ENCODE data around the gene OR8B8.
A peak's percentile ranks its signal among the peaks of the same experiment; 100 is the strongest.

The OR8B8 gene, protein sequence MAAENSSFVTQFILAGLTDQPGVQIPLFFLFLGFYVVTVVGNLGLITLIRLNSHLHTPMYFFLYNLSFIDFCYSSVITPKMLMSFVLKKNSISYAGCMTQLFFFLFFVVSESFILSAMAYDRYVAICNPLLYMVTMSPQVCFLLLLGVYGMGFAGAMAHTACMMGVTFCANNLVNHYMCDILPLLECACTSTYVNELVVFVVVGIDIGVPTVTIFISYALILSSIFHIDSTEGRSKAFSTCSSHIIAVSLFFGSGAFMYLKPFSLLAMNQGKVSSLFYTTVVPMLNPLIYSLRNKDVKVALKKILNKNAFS

DNA sequence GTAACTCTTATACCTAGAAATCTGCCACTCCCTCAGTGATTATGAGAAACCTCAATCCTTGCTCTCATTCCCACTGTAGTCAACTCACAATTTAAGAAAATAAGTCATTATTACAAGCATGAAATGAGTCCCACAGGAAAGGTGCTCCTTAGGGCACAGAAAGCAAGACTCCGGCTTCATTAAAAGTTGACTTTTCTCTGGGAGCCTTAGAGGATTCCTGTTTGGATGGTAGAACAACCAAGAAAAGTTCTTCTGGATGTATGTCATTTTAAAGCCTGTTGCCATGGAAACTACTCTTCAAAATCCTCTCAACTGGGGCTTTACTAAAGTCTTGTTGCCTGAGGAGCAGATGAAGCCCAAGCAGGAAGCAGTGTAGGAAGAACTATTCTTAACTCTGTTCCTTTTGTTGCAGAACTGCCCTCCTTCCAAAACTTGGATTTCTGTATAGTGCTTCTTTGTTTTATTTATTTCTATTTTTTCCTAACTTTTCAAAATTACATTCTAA, at the start of gene OR8B8:
Gene OR8B8 (minus strand): TSS at position 51 of the 505 bp plus-strand sequence. CDS start 4,611 bp downstream, outside the sequence.
- TF ChIP-seq YY1 (IDR thresholded peaks at IDR 0.05; ENCODE audit: insufficient read depth, insufficient read length) = no peak
- TF ChIP-seq SUZ12 (IDR thresholded peaks at IDR 0.05; ENCODE audit: extremely low read depth, insufficient read depth, insufficient read length) = no peak
- no peak for TF ChIP-seq ZNF274 (IDR thresholded peaks at IDR 0.05; ENCODE audit: low read depth, low read length)
- Histone ChIP-seq H3K9ac (ENCODE audit: insufficient read length, low read depth) (no peak within 1 kb of the TSS), H3K4me1 (ENCODE audit: insufficient read depth, insufficient read length) (no peaks in the 10 kb centered on the region), H3K9me3 (ENCODE audit: insufficient read depth, low read length) (no peaks in the 10 kb centered on the region), H3K27me3 (ENCODE audit: insufficient read depth, insufficient read length) (no peaks in the 10 kb centered on the region), H3K36me3 (ENCODE audit: insufficient read depth, insufficient read length, low read length) (no peaks in the 10 kb centered on the region), H3K4me3 (ENCODE audit: insufficient read length, low read depth) (no peak within 1 kb of the TSS)
- no peak for DNase-seq (ENCODE audit: low read depth, low spot score)

DNA sequence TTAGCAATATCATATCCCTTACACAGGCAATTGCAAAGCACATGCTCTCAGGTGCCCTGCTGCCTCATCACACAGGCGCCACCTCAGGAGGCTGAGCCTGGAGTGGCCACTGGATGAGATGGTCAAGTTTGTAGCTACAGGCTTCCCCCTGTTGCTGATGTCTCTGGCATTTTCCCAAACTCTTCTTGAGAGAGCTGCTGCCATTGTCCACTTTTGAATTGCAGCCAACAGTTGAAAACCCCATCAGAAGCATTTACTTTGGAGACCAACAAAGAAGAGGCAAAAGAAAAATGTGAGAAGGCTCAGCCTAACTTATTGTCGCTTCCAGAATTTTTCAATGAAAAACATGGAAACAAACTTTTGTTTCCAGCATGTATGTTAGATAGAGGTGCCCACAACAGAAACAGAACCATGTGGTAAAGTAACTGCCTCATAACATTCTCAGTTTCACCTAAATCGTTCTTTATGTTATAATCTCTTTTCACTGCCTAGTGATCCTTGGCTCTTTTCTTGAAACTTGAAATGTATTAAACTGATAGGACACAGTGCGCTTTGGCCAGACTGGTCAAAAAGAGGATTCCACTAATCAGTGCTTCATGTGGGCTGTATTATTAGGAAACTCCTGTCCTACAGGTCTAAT, 47.6 kb upstream of the OR8B8 start:
- TF ChIP-seq YY1 (IDR thresholded peaks at IDR 0.05; ENCODE audit: insufficient read depth, insufficient read length) = no peak
- TF ChIP-seq ZNF274 (IDR thresholded peaks at IDR 0.05; ENCODE audit: low read depth, low read length) = no peak
- no peak for TF ChIP-seq SUZ12 (IDR thresholded peaks at IDR 0.05; ENCODE audit: extremely low read depth, insufficient read depth, insufficient read length)
- no peaks in the 10 kb centered on the region for H3K9me3 ChIP-seq (ENCODE audit: insufficient read depth, low read length)

DNA sequence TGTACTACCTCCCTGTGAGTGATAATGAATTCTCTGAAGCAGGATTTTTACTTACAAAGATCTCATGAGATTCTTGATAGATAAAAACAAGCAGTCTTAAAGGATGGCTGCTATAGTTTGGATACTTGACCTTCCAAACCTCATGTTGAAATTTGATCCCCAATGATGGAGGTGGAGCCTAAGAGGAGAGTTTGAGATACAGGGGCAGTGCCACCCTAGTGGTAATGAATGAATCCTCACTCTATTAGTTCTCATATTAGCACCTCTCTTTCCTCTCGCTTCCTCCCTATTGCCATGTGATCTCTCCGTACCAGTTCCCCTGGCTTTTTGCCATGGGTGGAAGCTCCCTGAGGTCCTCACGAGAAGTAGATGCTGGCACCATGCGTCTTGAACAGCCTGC, 37.9 kb upstream of the OR8B8 start:
- no peaks in the 10 kb centered on the region for H3K36me3 ChIP-seq (ENCODE audit: insufficient read depth, insufficient read length, low read length)
- no peak for TF ChIP-seq YY1 (IDR thresholded peaks at IDR 0.05; ENCODE audit: insufficient read depth, insufficient read length)
- TF ChIP-seq ZNF274 (IDR thresholded peaks at IDR 0.05; ENCODE audit: low read depth, low read length) = no peak
- TF ChIP-seq SUZ12 (IDR thresholded peaks at IDR 0.05; ENCODE audit: extremely low read depth, insufficient read depth, insufficient read length) = no peak
- no peak overlapping the region for H3K9ac ChIP-seq (ENCODE audit: insufficient read length, low read depth)
- no peaks in the 10 kb centered on the region for H3K27me3 ChIP-seq (ENCODE audit: insufficient read depth, insufficient read length)
- DNase-seq (ENCODE audit: low read depth, low spot score) = no peak
- no peak overlapping the region for H3K4me3 ChIP-seq (ENCODE audit: insufficient read length, low read depth)
- no peaks in the 10 kb centered on the region for H3K9me3 ChIP-seq (ENCODE audit: insufficient read depth, low read length)
- peaks cover 4% of the 10 kb centered on the region for H3K4me1 ChIP-seq (ENCODE audit: insufficient read depth, insufficient read length)

More for the DNA sequence above, 47.6 kb upstream of the OR8B8 start:
- no peak overlapping the region for H3K4me3 ChIP-seq (ENCODE audit: insufficient read length, low read depth)
- H3K27me3 ChIP-seq (ENCODE audit: insufficient read depth, insufficient read length) = no peaks in the 10 kb centered on the region
- H3K4me1 ChIP-seq (ENCODE audit: insufficient read depth, insufficient read length) = no peaks in the 10 kb centered on the region
- no peaks in the 10 kb centered on the region for H3K36me3 ChIP-seq (ENCODE audit: insufficient read depth, insufficient read length, low read length)
- no peak for DNase-seq (ENCODE audit: low read depth, low spot score)
- H3K9ac ChIP-seq (ENCODE audit: insufficient read length, low read depth) = no peak overlapping the region

DNA sequence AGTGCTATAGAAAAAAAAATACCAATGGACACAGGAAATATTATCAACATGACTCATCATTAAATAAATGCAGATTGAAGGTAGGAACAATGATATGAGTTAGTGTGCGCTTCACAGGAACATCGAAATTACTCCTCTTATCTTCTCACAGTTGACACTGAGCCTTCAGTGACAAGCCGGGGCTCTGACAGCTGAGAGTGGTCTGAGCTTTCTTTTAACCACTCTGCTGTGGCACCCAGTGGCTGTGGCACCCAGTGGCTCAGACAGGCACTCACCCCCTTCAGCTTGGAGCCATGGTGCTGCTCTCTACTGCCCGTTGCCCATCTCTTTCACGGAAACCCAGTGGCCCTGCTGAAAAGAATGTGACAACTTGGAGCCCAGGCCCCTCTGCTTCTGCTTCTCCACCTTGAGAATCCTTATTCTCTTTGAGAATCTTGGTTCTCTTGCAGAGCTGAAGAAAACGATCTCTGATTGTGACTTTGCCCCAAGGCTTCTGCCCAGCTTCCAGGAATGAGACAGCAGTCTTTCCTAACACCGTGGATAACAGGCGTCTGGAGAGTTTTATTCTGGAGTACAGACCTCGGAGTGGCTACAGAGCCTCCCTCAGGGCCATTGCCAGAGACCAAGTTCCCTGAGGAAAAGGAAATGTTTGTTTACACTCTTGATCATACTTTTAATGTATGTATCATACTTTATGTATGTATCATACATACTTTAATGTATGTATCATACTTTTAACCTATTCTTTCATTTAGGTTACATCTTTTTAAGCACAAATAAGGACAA, 37.1 kb upstream of the OR8B8 start:
- H3K36me3 ChIP-seq (ENCODE audit: insufficient read depth, insufficient read length, low read length) = no peaks in the 10 kb centered on the region
- H3K9me3 ChIP-seq (ENCODE audit: insufficient read depth, low read length) = no peaks in the 10 kb centered on the region
- H3K27me3 ChIP-seq (ENCODE audit: insufficient read depth, insufficient read length) = no peaks in the 10 kb centered on the region
- no peak overlapping the region for H3K4me3 ChIP-seq (ENCODE audit: insufficient read length, low read depth)
- H3K9ac ChIP-seq (ENCODE audit: insufficient read length, low read depth) = peak overlapping the region; percentile 42
- TF ChIP-seq SUZ12 (IDR thresholded peaks at IDR 0.05; ENCODE audit: extremely low read depth, insufficient read depth, insufficient read length) (no peak), YY1 (IDR thresholded peaks at IDR 0.05; ENCODE audit: insufficient read depth, insufficient read length) (no peak), ZNF274 (IDR thresholded peaks at IDR 0.05; ENCODE audit: low read depth, low read length) (no peak)
- DNase-seq (ENCODE audit: low read depth, low spot score) = no peak
- H3K4me1 ChIP-seq (ENCODE audit: insufficient read depth, insufficient read length) = peaks cover 4% of the 10 kb centered on the region

DNA sequence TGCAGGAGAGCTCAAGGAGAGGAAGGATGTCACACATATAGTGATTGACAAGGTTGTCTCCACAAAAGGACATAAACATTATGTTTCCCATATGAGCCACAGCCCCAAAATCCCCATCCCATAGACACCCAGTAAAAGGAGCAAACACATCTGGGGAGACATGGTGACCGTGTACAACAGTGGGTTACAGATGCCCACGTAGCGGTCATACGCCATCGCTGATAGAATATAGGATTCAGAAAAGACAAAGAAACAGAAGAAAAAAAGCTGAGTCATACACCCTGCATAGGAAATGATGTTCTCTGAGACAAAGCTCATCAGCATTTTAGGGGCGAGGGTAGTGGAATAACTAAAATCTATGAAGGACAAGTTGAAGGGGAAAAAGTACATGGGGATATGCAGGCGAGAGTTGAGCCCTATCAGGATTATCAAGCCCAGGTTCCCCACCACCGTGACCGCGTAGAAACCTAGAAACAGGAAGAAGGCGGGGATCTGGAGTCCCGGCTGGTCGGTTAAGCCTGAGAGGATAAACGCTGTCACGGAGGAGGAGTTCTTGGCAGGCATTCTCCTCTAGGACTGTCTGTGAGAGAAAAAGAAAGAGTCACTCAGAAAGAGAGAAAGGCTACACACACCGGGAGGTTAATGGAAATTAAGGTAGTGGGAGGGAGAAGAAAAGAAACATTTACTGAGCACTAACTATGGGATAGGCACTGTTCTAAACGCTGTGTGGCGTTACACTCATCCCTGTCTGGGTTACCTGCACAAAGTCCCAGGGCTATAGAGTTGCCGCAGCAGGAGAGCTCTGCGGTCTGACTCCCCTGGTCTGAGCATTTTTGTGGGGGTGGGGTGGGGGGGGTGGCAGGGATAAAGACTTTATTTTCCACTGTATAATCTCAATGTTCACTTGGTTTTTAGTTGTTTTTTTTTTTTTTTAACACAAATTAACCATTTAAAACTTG, 36.1 kb upstream of the OR8B8 start:
- H3K27me3 ChIP-seq (ENCODE audit: insufficient read depth, insufficient read length) = no peaks in the 10 kb centered on the region
- no peaks in the 10 kb centered on the region for H3K36me3 ChIP-seq (ENCODE audit: insufficient read depth, insufficient read length, low read length)
- H3K4me1 ChIP-seq (ENCODE audit: insufficient read depth, insufficient read length) = peaks cover 4% of the 10 kb centered on the region
- peak; percentile 8 for DNase-seq (ENCODE audit: low read depth, low spot score)
- no peaks in the 10 kb centered on the region for H3K9me3 ChIP-seq (ENCODE audit: insufficient read depth, low read length)
- no peak overlapping the region for H3K9ac ChIP-seq (ENCODE audit: insufficient read length, low read depth)
- TF ChIP-seq YY1 (IDR thresholded peaks at IDR 0.05; ENCODE audit: insufficient read depth, insufficient read length) = no peak
- TF ChIP-seq SUZ12 (IDR thresholded peaks at IDR 0.05; ENCODE audit: extremely low read depth, insufficient read depth, insufficient read length) = no peak
- TF ChIP-seq ZNF274 (IDR thresholded peaks at IDR 0.05; ENCODE audit: low read depth, low read length) = no peak
- H3K4me3 ChIP-seq (ENCODE audit: insufficient read length, low read depth) = no peak overlapping the region

DNA sequence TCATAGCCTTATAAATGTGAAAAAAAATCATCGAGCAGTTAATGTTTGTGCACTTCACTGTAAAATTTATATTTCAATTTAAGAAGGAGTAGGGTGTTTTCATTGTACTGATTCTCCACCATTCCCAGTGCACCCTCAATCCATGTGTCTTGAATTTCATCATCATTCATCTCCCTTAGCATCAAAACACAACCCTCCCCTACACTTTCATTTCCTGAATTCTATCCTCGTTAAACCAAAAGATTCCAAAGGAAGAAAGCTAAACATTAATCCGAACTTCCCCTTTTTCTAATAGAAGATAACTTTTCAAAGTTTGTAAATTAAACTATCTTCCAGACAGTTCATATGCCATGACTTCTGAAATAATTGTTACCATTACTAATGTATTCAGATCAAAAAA, 34.1 kb upstream of the OR8B8 start:
- no peak overlapping the region for H3K9ac ChIP-seq (ENCODE audit: insufficient read length, low read depth)
- TF ChIP-seq YY1 (IDR thresholded peaks at IDR 0.05; ENCODE audit: insufficient read depth, insufficient read length) (no peak), ZNF274 (IDR thresholded peaks at IDR 0.05; ENCODE audit: low read depth, low read length) (no peak), SUZ12 (IDR thresholded peaks at IDR 0.05; ENCODE audit: extremely low read depth, insufficient read depth, insufficient read length) (no peak)
- no peaks in the 10 kb centered on the region for H3K36me3 ChIP-seq (ENCODE audit: insufficient read depth, insufficient read length, low read length)
- no peaks in the 10 kb centered on the region for H3K27me3 ChIP-seq (ENCODE audit: insufficient read depth, insufficient read length)
- no peak overlapping the region for H3K4me3 ChIP-seq (ENCODE audit: insufficient read length, low read depth)
- DNase-seq (ENCODE audit: low read depth, low spot score) = no peak
- H3K4me1 ChIP-seq (ENCODE audit: insufficient read depth, insufficient read length) = peaks cover 4% of the 10 kb centered on the region
- no peaks in the 10 kb centered on the region for H3K9me3 ChIP-seq (ENCODE audit: insufficient read depth, low read length)

Data from NT2/D1 (cell line).